Stomach (tissue), 9 donors: ENCODE measurements around the gene TTC32. TPM values are rescaled to one million over a fixed set of nuclear protein-coding genes. Genes with fewer than 3 reads are reported as not detected.

ENCODE experiments used
- DNase-seq, 2 donors: peaks; one replicate each; pipeline versions ENCODE4 v3.0.0 to v3.0.0-alpha.2; 2013 to 2019
- H3K27ac ChIP-seq, 5 donors: fragments of 200-600 bp in 4 of 5; sonication (generic) in 4 of 5; one replicate each; pipeline ENCODE4 v1.5.1; 2013 to 2019; ENCODE audit warnings: mild to moderate bottlenecking in 1 of 5, moderate library complexity in 1 of 5
- H3K27me3 ChIP-seq, 3 donors: fragments of 200-600 bp; sonication (generic); one replicate each; pipeline ENCODE4 v1.5.1; 2017 to 2019; ENCODE audit warnings: mixed run types in 1 of 3
- H3K36me3 ChIP-seq, 4 donors: fragments of 200-600 bp; sonication (generic); 1 replicate in 3 of 4; 2 replicates in 1 of 4; pipeline ENCODE4 v1.5.1; 2016 to 2019
- H3K4me1 ChIP-seq, 4 donors: fragments of 200-600 bp; sonication (generic); one replicate each; pipeline ENCODE4 v1.5.1; 2016 to 2019
- H3K4me3 ChIP-seq, 4 donors: fragments of 200-600 bp; sonication (generic) in 3 of 4; one replicate each; pipeline ENCODE4 v1.5.1; 2016 to 2019; ENCODE audit warnings: mild to moderate bottlenecking in 1 of 4
- H3K9me3 ChIP-seq, 4 donors: fragments of 200-600 bp; sonication (generic); one replicate each; pipeline ENCODE4 v1.5.1; 2016 to 2019
- CTCF ChIP-seq, 7 experiments: fragments of 450-650 bp in 4 of 7; fragments of 200-600 bp in 3 of 7; sonication (generic) in 3 of 7; IDR thresholded peaks; one replicate each; pipeline ENCODE4 v1.5.1; 2016 to 2019; ENCODE audit warnings: antibody characterized with exemption in 7 of 7, control low read depth in 2 of 7, mild to moderate bottlenecking in 1 of 7
- EP300 ChIP-seq: sonication (generic); formaldehyde crosslinking; IDR thresholded peaks from one replicate; pipeline ENCODE4 v1.6.1; 2017; ENCODE audit warnings: antibody characterized with exemption
- POLR2A ChIP-seq, 4 donors: fragments of 450-650 bp; IDR thresholded peaks; one replicate each; pipeline ENCODE4 v1.6.1; 2016; ENCODE audit warnings: antibody characterized with exemption in 4 of 4, control low read depth in 2 of 4, mild to moderate bottlenecking in 1 of 4, moderate library complexity in 1 of 4
- POLR2AphosphoS5 ChIP-seq, 3 donors: sonication (generic); formaldehyde crosslinking; IDR thresholded peaks; one replicate each; pipeline ENCODE4 v1.6.1; 2016; ENCODE audit warnings: antibody characterized with exemption in 3 of 3
- WGBS, 5 donors: extraction: QIAGEN DNeasy Blood & Tissue Kit in 3 of 5; methylation state at CpG; one replicate each; pipeline versions ENCODE4 v1.1.5 to v1.1.7; 2013 to 2018; 5-methylcytosine and 5-hydroxymethylcytosine counted together
- intact Hi-C: fragments of 100-400 bp; cut with DNase I; formaldehyde crosslinking; loops from one replicate; pipeline ENCODE4 v1.15.1; 2023; ENCODE audit warnings: low total_unique reads
- polyA plus RNA-seq, 3 donors: library from polyadenylated mRNA; stranded (reverse); fragments of 200-250 nt; gene quantifications; one replicate each; pipeline ENCODE4 v1.2.3, GENCODE V29; 2013
- total RNA-seq, 5 donors: library from RNA; depleted of rRNA; stranded (reverse); fragments of >200 nt; gene quantifications; one replicate each; pipeline versions ENCODE4 v1.1.0 to v1.2.3, GENCODE V29; 2014 to 2016
- donor health status: healthy with polysubstance abuse.
- donor health status: Bipolar disorder and iron deficiency.
- donor health status: healthy.

Gene TTC32
- total and polyA plus RNA-seq, 8 donors = 4.1 to 35.4 (median 19.1) TPM; not detected in 1

GRCh38 chr2:19850056-19851050 lies 51.4 kb downstream of the TTC32 start:
- Histone ChIP-seq H3K27me3 (peaks cover 0 to under 1% (median 0%) of the 10 kb centered on the region in 3 donors), H3K9me3 (no peaks in the 10 kb centered on the region), H3K36me3 (no peaks in the 10 kb centered on the region), H3K4me3 (no peak overlapping the region), H3K4me1 (peaks cover 0 to 8% (median 0%) of the 10 kb centered on the region in 4 donors), H3K27ac (no peak overlapping the region)
- no peak for DNase-seq
- intact Hi-C loops = no loop called here
- TF ChIP-seq POLR2AphosphoS5 (IDR thresholded peaks at IDR 0.05) (no peak), EP300 (no peak)
- WGBS, 5 donors = 85 to 89% (median 86%) methylated on average over 14 of the region's 14 CpGs

GRCh38 chr2:19848952-19849351 lies 52.8 kb downstream of the TTC32 start:
- Histone ChIP-seq H3K27ac (no peak overlapping the region), H3K9me3 (no peaks in the 10 kb centered on the region), H3K36me3 (no peaks in the 10 kb centered on the region), H3K4me1 (no peaks in the 10 kb centered on the region), H3K4me3 (no peak overlapping the region), H3K27me3 (peaks cover 0 to 8% (median 0%) of the 10 kb centered on the region in 3 donors)
- DNase-seq = no peak
- 86 to 93% (median 89%) methylated on average over 5 of the region's 5 CpGs for WGBS, 5 donors
- TF ChIP-seq EP300 = no peak
- TF ChIP-seq POLR2A (IDR thresholded peaks at IDR 0.05) = no peak
- no peak for TF ChIP-seq POLR2AphosphoS5 (IDR thresholded peaks at IDR 0.05)
- intact Hi-C loops = no loop called here

- Histone ChIP-seq H3K27me3 (peaks cover 0 to 8% (median 0%) of the 10 kb centered on the region in 3 donors), H3K27ac (no peak overlapping the region), H3K9me3 (no peaks in the 10 kb centered on the region), H3K36me3 (no peaks in the 10 kb centered on the region), H3K4me1 (no peaks in the 10 kb centered on the region), H3K4me3 (no peak overlapping the region)
- intact Hi-C loops = no loop called here
- 88 to 96% (median 93%) methylated on average over 11 of the region's 11 CpGs for WGBS, 5 donors
- no peak for TF ChIP-seq CTCF (IDR thresholded peaks at IDR 0.05)
- TF ChIP-seq POLR2AphosphoS5 (IDR thresholded peaks at IDR 0.05) = no peak
- TF ChIP-seq POLR2A (IDR thresholded peaks at IDR 0.05) = no peak
- no peak for TF ChIP-seq EP300
- DNase-seq = no peak
Measured at GRCh38 chr2:19848029-19848750, 53.6 kb downstream of the TTC32 start.

DNA sequence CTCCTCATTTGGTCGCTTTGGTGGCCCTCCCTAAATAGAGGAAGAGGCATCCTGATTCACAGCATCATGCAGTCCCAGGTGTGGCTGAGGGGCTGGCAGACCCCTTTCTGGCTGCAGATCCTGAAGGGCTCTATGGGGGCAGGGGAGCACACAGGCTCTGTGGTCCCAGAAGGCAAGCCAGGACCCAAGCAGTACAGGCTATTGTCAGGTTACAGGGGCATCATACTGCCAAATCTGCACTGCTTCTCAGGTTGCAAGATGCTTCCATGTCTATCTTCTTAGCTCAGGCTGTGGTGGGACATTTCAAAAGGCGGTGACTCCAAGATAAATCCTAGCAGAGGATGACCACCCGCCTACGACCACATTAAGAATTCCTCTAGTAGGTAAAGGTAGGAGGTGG lies 54.3 kb downstream of the TTC32 start:
- Histone ChIP-seq H3K27ac (no peak overlapping the region), H3K4me1 (no peaks in the 10 kb centered on the region), H3K4me3 (no peak overlapping the region), H3K9me3 (no peaks in the 10 kb centered on the region), H3K27me3 (peaks cover 0 to 8% (median 0%) of the 10 kb centered on the region in 3 donors), H3K36me3 (no peaks in the 10 kb centered on the region)
- no peak for DNase-seq
- 90 to 100% (median 95%) methylated on average over 4 of the region's 4 CpGs for whole genome bisulfite sequencing, 5 donors
- intact Hi-C loops = no loop called here
- TF ChIP-seq CTCF (IDR thresholded peaks at IDR 0.05) = no peak
- TF ChIP-seq POLR2A (IDR thresholded peaks at IDR 0.05) = no peak
- no peak for TF ChIP-seq POLR2AphosphoS5 (IDR thresholded peaks at IDR 0.05)
- no peak for TF ChIP-seq EP300

Other genes with a start within 250 kb of the TTC32 start
- 10 to 100 TPM in 2 of 5 donors, 1 to 10 TPM in 2, under 1 TPM in 1; under 0.01 to 28.3 (median 8.9) TPM for gene WDR35, start 88.1 kb upstream of the TTC32 start, total RNA-seq
- 1 to 10 TPM; 1.7 to 2.3 (median 2.1) TPM for gene WDR35, start 88.1 kb upstream of the TTC32 start, polyA plus RNA-seq
- 1 to 10 TPM in 2 of 5 donors, under 1 TPM in 1, not detected in 2; 0.58 to 7.0 (median 1.2) TPM for gene MATN3, start 110.7 kb upstream of the TTC32 start, total RNA-seq
- gene MATN3, start 110.7 kb upstream of the TTC32 start, polyA plus RNA-seq = under 1 TPM in 2 of 3 donors, not detected in 1; 0.53 to 0.87 TPM
- gene LAPTM4A, start 149.6 kb upstream of the TTC32 start, total RNA-seq = 100 to 1,000 TPM in 2 of 5 donors, 10 to 100 TPM in 3; 38.5 to 238 (median 79.9) TPM
- 100 to 1,000 TPM in 2 of 3 donors, 10 to 100 TPM in 1; 77.6 to 123 (median 121) TPM for gene LAPTM4A, start 149.6 kb upstream of the TTC32 start, polyA plus RNA-seq